Endothelial cell of umbilical vein (primary cell): ENCODE results near the gene ATP6V1G3. TPM values are rescaled to one million over a fixed set of nuclear protein-coding genes. Genes with fewer than 3 reads are reported as not detected.

Experiments
- BruUV-seq: library from RNA; stranded (reverse); fragments of 400-500 nt; replicated peaks from 2 replicates; lab custom pipeline; 2021; lab: Mats Ljungman, UMichigan
- CTCF ChIA-PET: fragments of 300-600, 350-600 bp; sonication (Branson Sonifier 250); formaldehyde crosslinking; loops from one replicate; lab custom pipeline; 2021; ENCODE audit warnings: antibody characterized with exemption, inconsistent platforms; lab: Charles Lee
- POLR2A ChIA-PET: fragments of 300-600, 350-600 bp; sonication (Branson Sonifier 250); formaldehyde crosslinking; loops from one replicate; lab custom pipeline; 2021; ENCODE audit warnings: antibody characterized with exemption, inconsistent platforms; lab: Charles Lee
- DNase-seq: peaks from one replicate; pipeline ENCODE4 v3.0.0-alpha.2; 2011; ENCODE audit warnings: low read depth, low spot score
- FAIRE-seq: peaks from 2 replicates; lab custom pipeline; 2011; peaks lifted over from hg19 to GRCh38; lab: Jason Lieb, UNC
- H2AFZ ChIP-seq: 2 replicates; pipeline ENCODE4 v1.6.0; 2012; ENCODE audit warnings: low read depth, low read length, control low read depth, inconsistent platforms
- H3K27ac ChIP-seq: 2 replicates; pipeline ENCODE4 v1.5.1; 2011; ENCODE audit warnings: low read depth, mild to moderate bottlenecking, control low read depth, low read length, moderate library complexity; ENCODE audit not compliant: insufficient read depth
- H3K27me3 ChIP-seq, 2 experiments: 2 replicates each; pipeline versions ENCODE4 v1.6.0 to v1.6.1; 2011; ENCODE audit warnings: low read length in 2 of 2, mixed read lengths in 1 of 2; ENCODE audit not compliant: control insufficient read depth in 2 of 2, insufficient read depth in 2 of 2
- H3K36me3 ChIP-seq, 2 experiments: 2 replicates in 1 of 2; 3 replicates in 1 of 2; pipeline ENCODE4 v1.5.1; 2011; ENCODE audit warnings: low read length in 2 of 2, mild to moderate bottlenecking in 1 of 2, moderate library complexity in 1 of 2; ENCODE audit not compliant: control insufficient read depth in 2 of 2, insufficient read depth in 2 of 2; ENCODE audit errors: extremely low read depth in 1 of 2
- H3K4me1 ChIP-seq: 3 replicates; pipeline ENCODE4 v1.5.1; 2011; ENCODE audit warnings: mild to moderate bottlenecking, low read length; ENCODE audit not compliant: control insufficient read depth, insufficient read depth; ENCODE audit errors: extremely low read depth
- H3K4me2 ChIP-seq: 2 replicates; pipeline ENCODE4 v1.6.1; 2011; ENCODE audit warnings: low read length, control low read depth, mixed read lengths; ENCODE audit not compliant: insufficient read depth
- H3K4me3 ChIP-seq, 3 experiments: fragments of 200-600 bp in 1 of 3; sonication (generic), shearing (Covaris generic) in 1 of 3; replicated peaks in 1 of 3; 2 replicates each; pipeline ENCODE4 v1.5.1; 2011 to 2016; ENCODE audit warnings: control low read depth in 3 of 3, low read length in 3 of 3, mild to moderate bottlenecking in 2 of 3, inconsistent platforms in 1 of 3, low read depth in 1 of 3, moderate library complexity in 1 of 3; ENCODE audit not compliant: insufficient read depth in 1 of 3
- H3K79me2 ChIP-seq: 2 replicates; pipeline ENCODE4 v1.6.0; 2012; ENCODE audit warnings: low read length, inconsistent platforms; ENCODE audit not compliant: control insufficient read depth, insufficient read depth
- H3K9ac ChIP-seq: replicated peaks from 2 replicates; pipeline ENCODE3; 2011; ENCODE audit warnings: low read length, control low read depth; ENCODE audit not compliant: insufficient read depth; ENCODE audit errors: extremely low read depth
- H3K9me1 ChIP-seq: replicated peaks from 3 replicates; pipeline ENCODE4 v1.6.0; 2011; ENCODE audit warnings: mild to moderate bottlenecking, low read length; ENCODE audit not compliant: control insufficient read depth, insufficient read depth; ENCODE audit errors: extremely low read depth
- H3K9me3 ChIP-seq: replicated peaks from 2 replicates; pipeline ENCODE4 v1.5.1; 2012; ENCODE audit warnings: low read length, inconsistent platforms; ENCODE audit not compliant: control insufficient read depth, insufficient read depth
- H4K20me1 ChIP-seq: replicated peaks from 2 replicates; pipeline ENCODE3; 2011; ENCODE audit warnings: mild to moderate bottlenecking, low read length; ENCODE audit not compliant: control insufficient read depth, insufficient read depth; ENCODE audit errors: extremely low read depth
- CTCF ChIP-seq, 2 donors: IDR thresholded peaks; 1 replicate in 1 of 2; 2 replicates in 1 of 2; pipeline ENCODE4 v1.5.1; 2011; ENCODE audit warnings: low read length in 2 of 2, mild to moderate bottlenecking in 2 of 2, moderate library complexity in 2 of 2, control low read depth in 1 of 2, inconsistent platforms in 1 of 2, low read depth in 1 of 2; ENCODE audit not compliant: insufficient read depth in 1 of 2; ENCODE audit errors: extremely low read depth in 1 of 2
- EZH2 ChIP-seq: IDR thresholded peaks from 2 replicates; pipeline ENCODE4 v1.6.1; 2012; ENCODE audit warnings: borderline replicate concordance, low read depth, mild to moderate bottlenecking, moderate library complexity, low read length, inconsistent platforms; ENCODE audit not compliant: severe bottlenecking
- FOS ChIP-seq: IDR thresholded peaks from 2 replicates; pipeline ENCODE4 v1.6.1; 2011; ENCODE audit warnings: mild to moderate bottlenecking, low read length, moderate library complexity, borderline replicate concordance; ENCODE audit not compliant: insufficient read depth
- GATA2 ChIP-seq: IDR thresholded peaks from 2 replicates; pipeline ENCODE4 v1.7.0; 2011; ENCODE audit warnings: low read depth, mild to moderate bottlenecking, moderate library complexity, mixed read lengths, low read length; ENCODE audit not compliant: insufficient read length, insufficient read depth
- JUN ChIP-seq: IDR thresholded peaks from 2 replicates; pipeline ENCODE4 v1.6.1; 2011; ENCODE audit warnings: borderline replicate concordance, low read depth; ENCODE audit not compliant: insufficient read length, insufficient read depth
- MYC ChIP-seq: IDR thresholded peaks from one replicate; pipeline ENCODE4 v1.6.1; 2011; ENCODE audit warnings: mild to moderate bottlenecking, low read depth, low read length
- POLR2A ChIP-seq: IDR thresholded peaks from 2 replicates; pipeline ENCODE4 v1.6.1; 2012; ENCODE audit warnings: low read depth, mild to moderate bottlenecking, control low read depth, low read length
- POLR2AphosphoS5 ChIP-seq: IDR thresholded peaks from 2 replicates; pipeline ENCODE4 v1.6.1; 2012; ENCODE audit warnings: low read depth, mild to moderate bottlenecking, control low read depth, low read length, moderate library complexity; ENCODE audit not compliant: insufficient read depth
- dilution Hi-C: fragments of 300-500 bp; cut with MboI; formaldehyde crosslinking; loops from one replicate; pipeline ENCODE4 v1.15.0; 2019; ENCODE audit warnings: low sequenced_read_pairs; ENCODE audit not compliant: extremely low pct_ligation_motif_present
- intact Hi-C: fragments of 100-400 bp; cut with micrococcal nuclease; formaldehyde crosslinking; loops from one replicate; pipeline ENCODE4 v1.10.0; 2022
- polyA plus RNA-seq, 4 experiments: library from polyadenylated mRNA; depleted of rRNA in 3 of 4; stranded (reverse) in 3 of 4; unstranded in 1 of 4; fragments of >200 nt; gene quantifications; 2 replicates each; pipeline versions ENCODE4 v1.2.1 to v1.2.3, GENCODE V29; 2011 to 2012; ENCODE audit warnings: missing spikeins in 1 of 4
- total RNA-seq: library from RNA; stranded (reverse); gene quantifications from 2 replicates; pipeline ENCODE4 v1.2.3, GENCODE V29; 2021
- TF ChIP-seq, protein P1 (sequence below): IDR thresholded peaks from 2 replicates; pipeline ENCODE4 v1.6.1; 2011; ENCODE audit not compliant: insufficient read depth, insufficient read length

ATP6V1G3 gene
- total and polyA plus RNA-seq, 2 donors (not counting 3 experiments of a cell fraction or from before 2014, with no cell fraction given): not detected

DNA sequence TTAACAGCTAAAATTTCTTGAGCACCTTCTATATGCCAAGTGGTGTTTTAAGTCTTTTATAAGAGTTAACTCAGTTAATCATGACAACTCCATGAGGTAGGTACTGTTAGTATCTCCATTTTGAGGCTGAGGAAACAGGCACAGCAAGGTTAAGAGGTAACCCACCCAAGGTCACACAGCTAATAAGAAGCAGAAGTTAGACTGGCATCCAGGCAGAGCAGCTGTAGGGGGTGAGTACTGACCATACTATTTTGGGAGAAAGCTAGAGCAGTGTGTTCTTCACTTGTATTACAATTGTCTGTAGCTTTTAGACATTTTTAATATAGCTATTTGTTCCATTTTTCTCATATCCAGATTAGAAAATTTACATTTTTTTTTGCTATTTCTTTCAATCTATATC is 4.8 kb downstream of the ATP6V1G3 start:
- DNase-seq: no peak
- TF ChIP-seq POLR2AphosphoS5: no peak
- TF ChIP-seq FOS: no peak
- TF ChIP-seq GATA2: no peak
- TF ChIP-seq, protein P1, sequence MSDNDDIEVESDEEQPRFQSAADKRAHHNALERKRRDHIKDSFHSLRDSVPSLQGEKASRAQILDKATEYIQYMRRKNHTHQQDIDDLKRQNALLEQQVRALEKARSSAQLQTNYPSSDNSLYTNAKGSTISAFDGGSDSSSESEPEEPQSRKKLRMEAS: no peak
- no peak for TF ChIP-seq JUN
- TF ChIP-seq EZH2: no peak
- no peak for TF ChIP-seq MYC
- no peak for TF ChIP-seq CTCF (IDR thresholded peaks at IDR 0.05; ENCODE audit: extremely low read depth in 1 of 2, insufficient read depth in 1 of 2, low read depth in 1 of 2, low read length in 2 of 2)
- TF ChIP-seq POLR2A: no peak
- dilution Hi-C loops (no loop called here), intact Hi-C loops (no loop called here)
- POLR2A ChIA-PET: no interaction called here
- Histone ChIP-seq H3K4me1 (no peaks in the 10 kb centered on the region), H2AFZ (no peak overlapping the region), H4K20me1 (no peaks in the 10 kb centered on the region), H3K79me2 (no peaks in the 10 kb centered on the region), H3K9me3 (no peaks in the 10 kb centered on the region), H3K27ac (no peak overlapping the region), H3K9me1 (no peaks in the 10 kb centered on the region), H3K9ac (no peak overlapping the region), H3K27me3 (no peaks in the 10 kb centered on the region), H3K4me3 (no peak overlapping the region), H3K4me2 (no peak overlapping the region), H3K36me3 (no peaks in the 10 kb centered on the region)
- FAIRE-seq: no peak
- CTCF ChIA-PET: interaction anchor here (1.3 to 1.9 kb wide), 2 partner anchors 9 to 24 kb away, joined by 4 read pairs; no protein-coding TSS in a partner anchor
- BruUV-seq: no TSS peak
